Endothelial cell of umbilical vein (primary cell): ENCODE data around the gene NCK1. TPM values are rescaled to one million over a fixed set of nuclear protein-coding genes. Genes with fewer than 3 reads are reported as not detected.
"Not testable (repeated sequence)": the region's sequence is repeated elsewhere in the genome, so short reads cannot be mapped to it uniquely, and the experiment has no call there.

Experiments used
- BruUV-seq: library from RNA; stranded (reverse); fragments of 400-500 nt; replicated peaks from 2 replicates; lab custom pipeline; 2021; lab: Mats Ljungman, UMichigan
- CTCF ChIA-PET: fragments of 300-600, 350-600 bp; sonication (Branson Sonifier 250); formaldehyde crosslinking; loops from one replicate; lab custom pipeline; 2021; ENCODE audit warnings: antibody characterized with exemption, inconsistent platforms; lab: Charles Lee
- POLR2A ChIA-PET: fragments of 300-600, 350-600 bp; sonication (Branson Sonifier 250); formaldehyde crosslinking; loops from one replicate; lab custom pipeline; 2021; ENCODE audit warnings: antibody characterized with exemption, inconsistent platforms; lab: Charles Lee
- DNase-seq: peaks from one replicate; pipeline ENCODE4 v3.0.0-alpha.2; 2011; ENCODE audit warnings: low read depth, low spot score
- FAIRE-seq: peaks from 2 replicates; lab custom pipeline; 2011; peaks lifted over from hg19 to GRCh38; lab: Jason Lieb, UNC
- H2AFZ ChIP-seq: 2 replicates; pipeline ENCODE4 v1.6.0; 2012; ENCODE audit warnings: low read depth, low read length, control low read depth, inconsistent platforms
- H3K27ac ChIP-seq: 2 replicates; pipeline ENCODE4 v1.5.1; 2011; ENCODE audit warnings: low read depth, mild to moderate bottlenecking, control low read depth, low read length, moderate library complexity; ENCODE audit not compliant: insufficient read depth
- H3K27me3 ChIP-seq, 2 experiments: 2 replicates each; pipeline versions ENCODE4 v1.6.0 to v1.6.1; 2011; ENCODE audit warnings: low read length in 2 of 2, mixed read lengths in 1 of 2; ENCODE audit not compliant: control insufficient read depth in 2 of 2, insufficient read depth in 2 of 2
- H3K36me3 ChIP-seq, 2 experiments: 2 replicates in 1 of 2; 3 replicates in 1 of 2; pipeline ENCODE4 v1.5.1; 2011; ENCODE audit warnings: low read length in 2 of 2, mild to moderate bottlenecking in 1 of 2, moderate library complexity in 1 of 2; ENCODE audit not compliant: control insufficient read depth in 2 of 2, insufficient read depth in 2 of 2; ENCODE audit errors: extremely low read depth in 1 of 2
- H3K4me1 ChIP-seq: 3 replicates; pipeline ENCODE4 v1.5.1; 2011; ENCODE audit warnings: mild to moderate bottlenecking, low read length; ENCODE audit not compliant: control insufficient read depth, insufficient read depth; ENCODE audit errors: extremely low read depth
- H3K4me2 ChIP-seq: 2 replicates; pipeline ENCODE4 v1.6.1; 2011; ENCODE audit warnings: low read length, control low read depth, mixed read lengths; ENCODE audit not compliant: insufficient read depth
- H3K4me3 ChIP-seq, 3 experiments: fragments of 200-600 bp in 1 of 3; sonication (generic), shearing (Covaris generic) in 1 of 3; replicated peaks in 1 of 3; 2 replicates each; pipeline ENCODE4 v1.5.1; 2011 to 2016; ENCODE audit warnings: control low read depth in 3 of 3, low read length in 3 of 3, mild to moderate bottlenecking in 2 of 3, inconsistent platforms in 1 of 3, low read depth in 1 of 3, moderate library complexity in 1 of 3; ENCODE audit not compliant: insufficient read depth in 1 of 3
- H3K79me2 ChIP-seq: 2 replicates; pipeline ENCODE4 v1.6.0; 2012; ENCODE audit warnings: low read length, inconsistent platforms; ENCODE audit not compliant: control insufficient read depth, insufficient read depth
- H3K9ac ChIP-seq: replicated peaks from 2 replicates; pipeline ENCODE3; 2011; ENCODE audit warnings: low read length, control low read depth; ENCODE audit not compliant: insufficient read depth; ENCODE audit errors: extremely low read depth
- H3K9me1 ChIP-seq: replicated peaks from 3 replicates; pipeline ENCODE4 v1.6.0; 2011; ENCODE audit warnings: mild to moderate bottlenecking, low read length; ENCODE audit not compliant: control insufficient read depth, insufficient read depth; ENCODE audit errors: extremely low read depth
- H3K9me3 ChIP-seq: replicated peaks from 2 replicates; pipeline ENCODE4 v1.5.1; 2012; ENCODE audit warnings: low read length, inconsistent platforms; ENCODE audit not compliant: control insufficient read depth, insufficient read depth
- H4K20me1 ChIP-seq: replicated peaks from 2 replicates; pipeline ENCODE3; 2011; ENCODE audit warnings: mild to moderate bottlenecking, low read length; ENCODE audit not compliant: control insufficient read depth, insufficient read depth; ENCODE audit errors: extremely low read depth
- EZH2 ChIP-seq: IDR thresholded peaks from 2 replicates; pipeline ENCODE4 v1.6.1; 2012; ENCODE audit warnings: borderline replicate concordance, low read depth, mild to moderate bottlenecking, moderate library complexity, low read length, inconsistent platforms; ENCODE audit not compliant: severe bottlenecking
- FOS ChIP-seq: IDR thresholded peaks from 2 replicates; pipeline ENCODE4 v1.6.1; 2011; ENCODE audit warnings: mild to moderate bottlenecking, low read length, moderate library complexity, borderline replicate concordance; ENCODE audit not compliant: insufficient read depth
- GATA2 ChIP-seq: IDR thresholded peaks from 2 replicates; pipeline ENCODE4 v1.7.0; 2011; ENCODE audit warnings: low read depth, mild to moderate bottlenecking, moderate library complexity, mixed read lengths, low read length; ENCODE audit not compliant: insufficient read length, insufficient read depth
- JUN ChIP-seq: IDR thresholded peaks from 2 replicates; pipeline ENCODE4 v1.6.1; 2011; ENCODE audit warnings: borderline replicate concordance, low read depth; ENCODE audit not compliant: insufficient read length, insufficient read depth
- MAX ChIP-seq: IDR thresholded peaks from 2 replicates; pipeline ENCODE4 v1.6.1; 2011; ENCODE audit not compliant: insufficient read depth, insufficient read length
- MYC ChIP-seq: IDR thresholded peaks from one replicate; pipeline ENCODE4 v1.6.1; 2011; ENCODE audit warnings: mild to moderate bottlenecking, low read depth, low read length
- POLR2A ChIP-seq: IDR thresholded peaks from 2 replicates; pipeline ENCODE4 v1.6.1; 2012; ENCODE audit warnings: low read depth, mild to moderate bottlenecking, control low read depth, low read length
- POLR2AphosphoS5 ChIP-seq: IDR thresholded peaks from 2 replicates; pipeline ENCODE4 v1.6.1; 2012; ENCODE audit warnings: low read depth, mild to moderate bottlenecking, control low read depth, low read length, moderate library complexity; ENCODE audit not compliant: insufficient read depth
- dilution Hi-C: fragments of 300-500 bp; cut with MboI; formaldehyde crosslinking; loops from one replicate; pipeline ENCODE4 v1.15.0; 2019; ENCODE audit warnings: low sequenced_read_pairs; ENCODE audit not compliant: extremely low pct_ligation_motif_present
- intact Hi-C: fragments of 100-400 bp; cut with micrococcal nuclease; formaldehyde crosslinking; loops from one replicate; pipeline ENCODE4 v1.10.0; 2022
- polyA plus RNA-seq, 4 experiments: library from polyadenylated mRNA; depleted of rRNA in 3 of 4; stranded (reverse) in 3 of 4; unstranded in 1 of 4; fragments of >200 nt; gene quantifications; 2 replicates each; pipeline versions ENCODE4 v1.2.1 to v1.2.3, GENCODE V29; 2011 to 2012; ENCODE audit warnings: missing spikeins in 1 of 4
- total RNA-seq: library from RNA; stranded (reverse); gene quantifications from 2 replicates; pipeline ENCODE4 v1.2.3, GENCODE V29; 2021
- TF ChIP-seq, protein P1 (sequence below), 2 donors: IDR thresholded peaks; 1 replicate in 1 of 2; 2 replicates in 1 of 2; pipeline ENCODE4 v1.5.1; 2011; ENCODE audit warnings: low read length in 2 of 2, mild to moderate bottlenecking in 2 of 2, moderate library complexity in 2 of 2, control low read depth in 1 of 2, inconsistent platforms in 1 of 2, low read depth in 1 of 2; ENCODE audit not compliant: insufficient read depth in 1 of 2; ENCODE audit errors: extremely low read depth in 1 of 2

NCK1 gene
- total and polyA plus RNA-seq, 2 donors (not counting 3 experiments of a cell fraction or from before 2014, with no cell fraction given), result 19.3 to 52.2 TPM

- no peak for FAIRE-seq
These were observed 37.7 kb downstream of the NCK1 start for GRCh38 chr3:136899622-136900158.

DNA sequence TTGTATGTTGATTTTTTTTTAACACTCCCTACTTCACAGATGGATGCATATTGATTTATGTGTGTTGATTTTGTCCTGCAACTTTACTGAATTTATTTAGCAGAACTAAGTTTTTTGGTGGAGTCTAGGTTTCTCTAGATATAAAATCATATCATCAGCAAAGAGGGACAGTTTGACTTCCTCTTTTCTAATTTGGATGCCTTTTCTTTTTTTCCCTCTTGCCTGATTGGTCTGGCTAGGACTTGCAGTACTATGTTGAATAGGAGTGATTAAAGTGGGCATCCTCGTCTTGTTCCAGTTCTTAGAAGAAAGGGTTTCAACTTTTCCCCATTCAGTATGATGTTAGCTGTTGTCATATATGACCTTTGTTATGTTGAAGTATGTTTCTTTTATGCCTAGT lies 38.7 kb downstream of the NCK1 start:
- BruUV-seq, H3K4me3 ChIP-seq, POLR2A ChIA-PET, dilution Hi-C loops, CTCF ChIA-PET, H4K20me1 ChIP-seq, H3K36me3 ChIP-seq, H3K27me3 ChIP-seq, H3K9me3 ChIP-seq, FAIRE-seq, H2AFZ ChIP-seq, H3K9me1 ChIP-seq, DNase-seq: not testable (repeated sequence)
- Histone ChIP-seq H3K79me2 (peaks cover 94% of the 10 kb centered on the region), H3K4me2 (peak overlapping the region; percentile 90), H3K9ac (peak overlapping the region; percentile 63), H3K4me1 (peaks cover 38% of the 10 kb centered on the region), H3K27ac (peak overlapping the region; percentile 79)
- intact Hi-C loops, result loop anchor here (1.0 kb wide), 1 partner anchor 8 kb away; no protein-coding TSS in a partner anchor

More at GRCh38 chr3:136899622-136900158, 37.7 kb downstream of the NCK1 start:
- H3K27ac ChIP-seq, result no peak overlapping the region
- H3K9ac ChIP-seq, result no peak overlapping the region
- H3K4me2 ChIP-seq, result no peak overlapping the region
- H4K20me1 ChIP-seq, result no peaks in the 10 kb centered on the region
- dilution Hi-C loops (no loop called here), intact Hi-C loops (loop anchor here (10.0 kb wide), 1 partner anchor 145 kb away; the partner anchor contains the start of gene STAG1)
- POLR2A ChIA-PET, result no interaction called here
- DNase-seq, result peak; percentile 42
- H3K79me2 ChIP-seq, result peaks cover 90% of the 10 kb centered on the region
- H3K9me1 ChIP-seq, result no peaks in the 10 kb centered on the region
- TF ChIP-seq MAX, result no peak
- TF ChIP-seq, protein P1, sequence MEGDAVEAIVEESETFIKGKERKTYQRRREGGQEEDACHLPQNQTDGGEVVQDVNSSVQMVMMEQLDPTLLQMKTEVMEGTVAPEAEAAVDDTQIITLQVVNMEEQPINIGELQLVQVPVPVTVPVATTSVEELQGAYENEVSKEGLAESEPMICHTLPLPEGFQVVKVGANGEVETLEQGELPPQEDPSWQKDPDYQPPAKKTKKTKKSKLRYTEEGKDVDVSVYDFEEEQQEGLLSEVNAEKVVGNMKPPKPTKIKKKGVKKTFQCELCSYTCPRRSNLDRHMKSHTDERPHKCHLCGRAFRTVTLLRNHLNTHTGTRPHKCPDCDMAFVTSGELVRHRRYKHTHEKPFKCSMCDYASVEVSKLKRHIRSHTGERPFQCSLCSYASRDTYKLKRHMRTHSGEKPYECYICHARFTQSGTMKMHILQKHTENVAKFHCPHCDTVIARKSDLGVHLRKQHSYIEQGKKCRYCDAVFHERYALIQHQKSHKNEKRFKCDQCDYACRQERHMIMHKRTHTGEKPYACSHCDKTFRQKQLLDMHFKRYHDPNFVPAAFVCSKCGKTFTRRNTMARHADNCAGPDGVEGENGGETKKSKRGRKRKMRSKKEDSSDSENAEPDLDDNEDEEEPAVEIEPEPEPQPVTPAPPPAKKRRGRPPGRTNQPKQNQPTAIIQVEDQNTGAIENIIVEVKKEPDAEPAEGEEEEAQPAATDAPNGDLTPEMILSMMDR (IDR thresholded peaks at IDR 0.05; ENCODE audit: extremely low read depth in 1 of 2, insufficient read depth in 1 of 2, low read depth in 1 of 2, low read length in 2 of 2), result no peak
- TF ChIP-seq FOS, result no peak
- no peak for TF ChIP-seq EZH2
- no peak for TF ChIP-seq GATA2
- no peak for TF ChIP-seq POLR2AphosphoS5
- no peak for TF ChIP-seq JUN
- no peak for TF ChIP-seq POLR2A
- no peak for TF ChIP-seq MYC
- H3K4me1 ChIP-seq, result peaks cover 38% of the 10 kb centered on the region
- no peaks in the 10 kb centered on the region for H3K9me3 ChIP-seq
- CTCF ChIA-PET, result interaction anchor here (1.2 to 3.1 kb wide), 2 partner anchors 11 to 147 kb away, joined by 4 to 18 read pairs; no protein-coding TSS in a partner anchor
- no peaks in the 10 kb centered on the region for H3K36me3 ChIP-seq
- no peak overlapping the region for H2AFZ ChIP-seq
- H3K4me3 ChIP-seq, result no peak overlapping the region
- H3K27me3 ChIP-seq, result no peaks in the 10 kb centered on the region
- BruUV-seq, result no TSS peak
